WTC11 (cell line): ENCODE results near the gene COQ9. TPM values are rescaled to one million over a fixed set of nuclear protein-coding genes. Genes with fewer than 3 reads are reported as not detected.

Experiments used
- ATAC-seq: fragments of 200-7000 bp; cut with Tn5 transposase; 2 replicates; pipeline ENCODE4 v1.10.0; 2021; ENCODE audit warnings: mild to moderate bottlenecking, moderate library complexity
- CTCF ChIA-PET: fragments of 300-600 bp; sonication (Branson Sonifier 250); formaldehyde crosslinking; loops from one replicate; lab custom pipeline; 2021; ENCODE audit warnings: antibody characterized with exemption; lab: Charles Lee
- POLR2A ChIA-PET: fragments of 350-600 bp; sonication (Branson Sonifier 250); formaldehyde crosslinking; loops from one replicate; lab custom pipeline; 2021; ENCODE audit warnings: antibody characterized with exemption; lab: Charles Lee
- DNase-seq: peaks from one replicate; pipeline ENCODE4 v3.0.0; 2021; ENCODE audit warnings: low spot score
- H3K27ac Mint-ChIP-seq: 2 replicates; pipeline ENCODE4 v1.8.0; 2021; ENCODE audit warnings: mixed read lengths
- H3K27me3 Mint-ChIP-seq: 2 replicates; pipeline ENCODE4 v1.8.0; 2021; ENCODE audit warnings: low read depth, mild to moderate bottlenecking, moderate library complexity, mixed read lengths
- H3K36me3 Mint-ChIP-seq: 2 replicates; pipeline ENCODE4 v1.8.0; 2021; ENCODE audit warnings: mixed read lengths
- H3K4me1 Mint-ChIP-seq: 2 replicates; pipeline ENCODE4 v1.8.0; 2022; ENCODE audit warnings: mixed read lengths
- H3K4me3 Mint-ChIP-seq: 2 replicates; pipeline ENCODE4 v1.8.0; 2021; ENCODE audit warnings: mild to moderate bottlenecking, moderate library complexity, mixed read lengths
- H3K9me3 Mint-ChIP-seq: 2 replicates; pipeline ENCODE4 v1.8.0; 2021; ENCODE audit warnings: mixed read lengths
- ARID4B ChIP-seq: sonication (generic); formaldehyde crosslinking; IDR thresholded peaks from 2 replicates; pipeline ENCODE4 v1.8.0; 2023; ENCODE audit warnings: missing genetic modification reagents, mild to moderate bottlenecking, borderline replicate concordance
- CREB1 ChIP-seq: sonication (generic); formaldehyde crosslinking; IDR thresholded peaks from 2 replicates; pipeline ENCODE4 v1.8.0; 2023; ENCODE audit warnings: mild to moderate bottlenecking, missing genetic modification reagents
- CREM ChIP-seq: sonication (generic); formaldehyde crosslinking; IDR thresholded peaks from 2 replicates; pipeline ENCODE4 v1.8.1; 2022; ENCODE audit warnings: mild to moderate bottlenecking, missing genetic modification reagents, moderate library complexity
- E2F5 ChIP-seq: sonication (generic); formaldehyde crosslinking; IDR thresholded peaks from 2 replicates; pipeline ENCODE4 v1.8.1; 2022; ENCODE audit warnings: mild to moderate bottlenecking, moderate library complexity, missing genetic modification reagents
- FOXJ3 ChIP-seq: sonication (generic); formaldehyde crosslinking; IDR thresholded peaks from 2 replicates; pipeline ENCODE4 v1.9.0; 2021; ENCODE audit warnings: missing genetic modification reagents, mild to moderate bottlenecking, borderline replicate concordance
- GABPB1 ChIP-seq: sonication (generic); formaldehyde crosslinking; IDR thresholded peaks from 2 replicates; pipeline ENCODE4 v1.8.1; 2023; ENCODE audit warnings: mild to moderate bottlenecking, missing genetic modification reagents
- HMGXB4 ChIP-seq: sonication (generic); formaldehyde crosslinking; IDR thresholded peaks from 2 replicates; pipeline ENCODE4 v1.8.1; 2023; ENCODE audit warnings: mild to moderate bottlenecking, moderate library complexity, missing genetic modification reagents
- NFYB ChIP-seq: sonication (generic); formaldehyde crosslinking; conservative IDR thresholded peaks from 2 replicates; pipeline ENCODE4 v1.8.0; 2022; ENCODE audit warnings: low read depth, missing genetic modification reagents
- NR1H2 ChIP-seq: sonication (generic); formaldehyde crosslinking; IDR thresholded peaks from 2 replicates; pipeline ENCODE4 v1.9.0; 2021; ENCODE audit warnings: mild to moderate bottlenecking, moderate library complexity, missing genetic modification reagents
- NR3C1 ChIP-seq: sonication (generic); formaldehyde crosslinking; conservative IDR thresholded peaks from 2 replicates; pipeline ENCODE4 v1.8.1; 2023; ENCODE audit warnings: low read depth, mild to moderate bottlenecking, missing genetic modification reagents
- SOX15 ChIP-seq: fragments of 250-450 bp; sonication (Bioruptor Pico); IDR thresholded peaks from 2 replicates; pipeline ENCODE4 v1.9.0; 2021; ENCODE audit warnings: mild to moderate bottlenecking
- ZBTB43 ChIP-seq: sonication (generic); formaldehyde crosslinking; IDR thresholded peaks from 2 replicates; pipeline ENCODE4 v1.8.1; 2023; ENCODE audit warnings: mild to moderate bottlenecking, missing genetic modification reagents
- ZNF138 ChIP-seq: sonication (generic); formaldehyde crosslinking; conservative IDR thresholded peaks from 2 replicates; pipeline ENCODE4 v1.8.1; 2022; ENCODE audit warnings: mild to moderate bottlenecking, moderate library complexity, missing genetic modification reagents
- ZNF512 ChIP-seq: sonication (generic); formaldehyde crosslinking; IDR thresholded peaks from 2 replicates; pipeline ENCODE4 v1.8.1; 2022; ENCODE audit warnings: missing genetic modification reagents, borderline replicate concordance
- ZNF671 ChIP-seq: fragments of 250-450 bp; sonication (Bioruptor Pico); IDR thresholded peaks from 2 replicates; pipeline ENCODE4 v1.8.0; 2021; ENCODE audit warnings: mild to moderate bottlenecking
- total RNA-seq: library from RNA; stranded (reverse); gene quantifications from 3 replicates; pipeline ENCODE4 v1.2.3, GENCODE V29; 2021

The COQ9 gene
- total RNA-seq, 1 experiment from 2014 or later, result 39.2 TPM

GRCh38 chr16:57427307-57427706 is 20.0 kb upstream of the COQ9 start:
- ATAC-seq, result no peak
- TF ChIP-seq NFYB (CRISPR knock-in tag), result no peak
- TF ChIP-seq NR3C1 (CRISPR knock-in tag), result no peak
- TF ChIP-seq FOXJ3 (CRISPR knock-in tag), result no peak
- TF ChIP-seq ZNF512 (CRISPR knock-in tag), result no peak
- no peak for TF ChIP-seq CREB1
- no peak for TF ChIP-seq SOX15 (CRISPR knock-in tag)
- no peak for TF ChIP-seq ZNF138 (CRISPR knock-in tag)
- no peak for TF ChIP-seq ZNF671 (CRISPR knock-in tag)
- TF ChIP-seq, all 79 proteins: peak for 0
- 0 out of 2 replicates have a peak overlapping the region, but pooled peaks have one; percentile 19 for H3K27ac Mint-ChIP-seq
- H3K4me3 Mint-ChIP-seq, result no peak overlapping the region
- no peaks in the 10 kb centered on the region for H3K27me3 Mint-ChIP-seq
- CTCF ChIA-PET, result interaction anchor here (1.2 kb wide), 1 partner anchor 10 kb away, joined by 3 read pairs; no protein-coding TSS in a partner anchor
- POLR2A ChIA-PET, result no interaction called here
- no peak for DNase-seq
- H3K36me3 Mint-ChIP-seq, result peaks cover 41% of the 10 kb centered on the region
- H3K4me1 Mint-ChIP-seq, result peaks cover 4% of the 10 kb centered on the region
- no peaks in the 10 kb centered on the region for H3K9me3 Mint-ChIP-seq

GRCh38 chr16:57427824-57428223 is 19.5 kb upstream of the COQ9 start:
- ChIA-PET POLR2A (no interaction called here), CTCF (no interaction called here)
- DNase-seq (no peak), ATAC-seq (no peak)
- no peak overlapping the region for H3K4me3 Mint-ChIP-seq
- H3K9me3 Mint-ChIP-seq, result no peaks in the 10 kb centered on the region
- H3K27ac Mint-ChIP-seq, result no peak overlapping the region
- H3K4me1 Mint-ChIP-seq, result no peaks in the 10 kb centered on the region
- H3K27me3 Mint-ChIP-seq, result no peaks in the 10 kb centered on the region
- TF ChIP-seq E2F5 (CRISPR knock-in tag) (no peak), GABPB1 (CRISPR knock-in tag) (0 out of 2 replicates have a peak, but pooled peaks have one; percentile 23)
- peaks cover 47% of the 10 kb centered on the region for H3K36me3 Mint-ChIP-seq

GRCh38 chr16:57430955-57431354 is 16.3 kb upstream of the COQ9 start:
- H3K4me3 Mint-ChIP-seq, result no peak overlapping the region
- DNase-seq, result no peak
- no peak overlapping the region for H3K27ac Mint-ChIP-seq
- H3K9me3 Mint-ChIP-seq, result no peaks in the 10 kb centered on the region
- ChIA-PET CTCF (interaction anchor here (0.5 kb wide), 1 partner anchor 15 kb away, joined by 6 read pairs; no protein-coding TSS in a partner anchor), POLR2A (no interaction called here)
- no peaks in the 10 kb centered on the region for H3K27me3 Mint-ChIP-seq
- H3K36me3 Mint-ChIP-seq, result peaks cover 75% of the 10 kb centered on the region
- TF ChIP-seq HMGXB4, result no peak
- no peak for TF ChIP-seq ARID4B (CRISPR knock-in tag)
- no peak for TF ChIP-seq NR1H2 (CRISPR knock-in tag)
- no peak for TF ChIP-seq ZBTB43 (CRISPR knock-in tag)
- TF ChIP-seq CREM (CRISPR knock-in tag), result no peak
- TF ChIP-seq, all 79 proteins: peak for 0
- ATAC-seq, result no peak
- no peaks in the 10 kb centered on the region for H3K4me1 Mint-ChIP-seq
